HG03432 (cell line): ENCODE data around the gene TRIM4.

ENCODE experiments used
- ATAC-seq: cut with Tn5 transposase; IDR thresholded peaks from one replicate; pipeline ENCODE4 v1.9.1; 2021; ENCODE audit warnings: mild to moderate bottlenecking, moderate library complexity; ENCODE audit not compliant: unreplicated experiment

The TRIM4 gene

DNA sequence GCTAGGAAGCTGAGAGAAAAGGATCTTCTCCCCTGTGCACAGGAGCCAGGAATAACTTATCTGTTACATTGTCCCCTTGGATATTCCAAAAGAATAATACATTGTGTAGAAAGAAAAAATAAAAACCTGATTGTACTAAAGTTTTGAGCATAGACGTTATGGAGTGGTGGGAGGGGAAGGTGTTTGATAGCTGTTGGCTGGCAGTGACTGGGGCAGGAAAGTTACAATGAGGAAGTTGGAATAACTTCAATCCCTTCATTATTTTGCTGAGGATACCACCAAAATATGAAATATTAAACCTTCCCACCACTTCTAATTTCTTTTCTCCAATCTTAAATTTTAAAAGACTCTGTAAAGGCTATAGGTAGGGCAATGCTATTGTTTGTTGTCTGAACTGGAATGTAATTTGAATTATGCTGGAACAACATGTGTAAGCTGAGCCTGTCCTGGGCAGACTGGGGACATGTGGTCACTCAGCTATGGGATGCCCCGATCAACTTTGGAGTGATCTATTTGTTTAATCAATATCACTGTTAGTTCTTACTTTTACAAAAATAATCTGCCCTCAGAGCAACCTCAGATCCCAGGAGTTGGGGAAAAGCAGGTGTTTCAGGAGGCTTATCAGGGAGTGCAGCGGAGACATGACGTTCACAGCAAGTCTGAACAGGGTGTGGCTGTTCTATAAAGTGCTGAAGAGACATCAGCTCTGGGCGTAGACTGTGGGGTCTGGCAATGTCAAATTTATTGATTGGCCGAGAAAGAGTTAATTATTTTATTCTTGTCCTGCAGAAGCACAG, 70.7 kb downstream of the TRIM4 start:
- ATAC-seq, result no peak

DNA sequence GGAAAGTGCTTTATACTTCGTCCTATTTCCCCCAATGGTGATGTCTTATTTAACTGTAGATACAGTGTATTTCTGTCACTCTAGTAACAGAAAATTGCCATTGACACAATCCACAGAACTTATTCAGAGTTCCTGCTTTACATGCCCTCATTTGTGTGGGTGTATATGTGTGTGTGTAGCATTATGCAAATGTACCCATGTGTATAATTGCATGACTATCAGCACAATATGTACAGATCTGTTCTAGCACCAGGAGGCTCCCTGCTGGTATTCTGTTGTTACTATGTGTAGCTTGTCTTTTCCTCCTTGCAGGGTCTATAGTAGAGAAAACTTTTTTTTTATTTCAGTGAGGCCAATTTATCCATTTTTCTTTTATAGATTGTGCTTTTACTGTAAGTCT, 75.0 kb downstream of the TRIM4 start:
- ATAC-seq, result no peak

DNA sequence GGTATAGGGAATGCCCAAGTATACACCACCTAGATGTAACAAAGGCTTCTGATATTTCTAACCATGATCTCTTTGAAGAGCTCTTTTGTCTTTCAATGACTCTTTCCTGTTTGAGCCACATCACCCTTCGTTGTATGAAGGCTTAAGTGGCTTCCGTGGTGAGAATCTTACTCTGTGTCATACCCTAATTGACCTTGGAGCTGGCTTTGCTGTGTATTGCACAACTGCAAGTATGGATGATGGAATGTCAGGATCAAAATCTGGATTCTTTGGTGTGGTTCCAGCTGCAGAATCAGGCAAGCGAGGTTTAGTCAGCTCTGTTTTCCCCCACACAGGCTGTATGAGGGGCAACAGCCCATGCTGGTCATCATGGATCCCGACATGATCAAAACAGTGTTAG, 75.5 kb downstream of the TRIM4 start:
- ATAC-seq, result no peak

DNA sequence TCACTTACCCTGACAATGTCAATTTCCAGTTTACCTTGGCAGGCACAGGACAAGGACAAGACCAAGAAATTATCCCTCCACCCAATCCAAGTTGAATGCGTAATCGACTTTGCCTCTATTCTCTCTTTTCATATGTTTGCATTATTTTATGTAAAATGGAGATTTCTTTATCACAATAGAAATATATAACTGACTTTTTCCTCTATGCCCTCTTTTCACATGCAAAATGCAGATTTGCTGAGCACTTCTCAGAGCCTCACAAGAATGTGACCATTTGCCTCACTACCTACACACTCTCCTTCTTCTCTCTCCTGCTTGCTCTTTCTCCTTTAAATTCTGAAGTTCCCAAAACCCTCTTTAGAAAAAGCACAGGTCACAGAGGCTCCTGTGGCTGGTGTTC, 76.4 kb downstream of the TRIM4 start:
- ATAC-seq, result no peak
